LNCAP (cell line): Measurements from ENCODE around the gene ELMO1.

Experiments used
- CTCF ChIP-seq: fragments of 450-650 bp; IDR thresholded peaks from 2 replicates; pipeline ENCODE4 v1.5.1; 2017; ENCODE audit warnings: mild to moderate bottlenecking

Gene ELMO1

GRCh38 chr7:37249240-37249639 lies 199.4 kb downstream of the ELMO1 start:
- no peak for TF ChIP-seq CTCF

GRCh38 chr7:37248396-37248861 lies 200.2 kb downstream of the ELMO1 start:
- no peak for TF ChIP-seq CTCF

- TF ChIP-seq CTCF: no peak
Observed at GRCh38 chr7:37247861-37248260, 200.8 kb downstream of the ELMO1 start.

GRCh38 chr7:37245590-37245989 lies 203.1 kb downstream of the ELMO1 start:
- TF ChIP-seq CTCF: no peak

- no peak for TF ChIP-seq CTCF
Observed at GRCh38 chr7:37236906-37237305, 211.8 kb downstream of the ELMO1 start.

- no peak for TF ChIP-seq CTCF
Observed at GRCh38 chr7:37235813-37236212, 212.9 kb downstream of the ELMO1 start.

GRCh38 chr7:37234928-37235327 lies 213.7 kb downstream of the ELMO1 start:
- peak; percentile 84 for TF ChIP-seq CTCF

- no peak for TF ChIP-seq CTCF
Observed at GRCh38 chr7:37234334-37234733, 214.3 kb downstream of the ELMO1 start.
